Measurements from ENCODE around the gene UBXN11.
A peak's percentile ranks its signal among the peaks of the same experiment; 100 is the strongest.

The UBXN11 gene

GRCh38 chr1:26287033-26287711 lies 19.3 kb downstream of the UBXN11 start:
- peaks cover 5% of the 10 kb centered on the region for H3K36me3 ChIP-seq
- H3K27me3 ChIP-seq (ENCODE audit: insufficient read depth, low read depth, severe bottlenecking) = no peaks in the 10 kb centered on the region
- no peak for TF ChIP-seq CTCF (IDR thresholded peaks at IDR 0.05; ENCODE audit: low read depth, low read length)
- H3K27ac ChIP-seq = peak overlapping the region; percentile 50
- no peaks in the 10 kb centered on the region for H3K9me3 ChIP-seq (ENCODE audit: severe bottlenecking)
- peak; percentile 73 for DNase-seq
- no peak overlapping the region for H3K4me3 ChIP-seq (ENCODE audit: low read depth, low read length)

GRCh38 chr1:26286064-26286416 lies 20.4 kb downstream of the UBXN11 start:
- Histone ChIP-seq H3K36me3 (peaks cover 9% of the 10 kb centered on the region), H3K9me3 (ENCODE audit: severe bottlenecking) (no peaks in the 10 kb centered on the region), H3K4me3 (ENCODE audit: low read depth, low read length) (no peak overlapping the region), H3K27ac (no peak overlapping the region), H3K27me3 (ENCODE audit: insufficient read depth, low read depth, severe bottlenecking) (no peaks in the 10 kb centered on the region)
- no peak for DNase-seq
- no peak for TF ChIP-seq CTCF (IDR thresholded peaks at IDR 0.05; ENCODE audit: low read depth, low read length)

- DNase-seq = peak; percentile 78
- Histone ChIP-seq H3K4me3 (ENCODE audit: low read depth, low read length) (no peak overlapping the region), H3K9me3 (ENCODE audit: severe bottlenecking) (no peaks in the 10 kb centered on the region), H3K27me3 (ENCODE audit: insufficient read depth, low read depth, severe bottlenecking) (no peaks in the 10 kb centered on the region), H3K36me3 (peaks cover 10% of the 10 kb centered on the region), H3K27ac (peak overlapping the region; percentile 47)
- TF ChIP-seq CTCF (IDR thresholded peaks at IDR 0.05; ENCODE audit: low read depth, low read length) = peak; percentile 77
Measured at GRCh38 chr1:26285366-26286063, 20.9 kb downstream of the UBXN11 start.

- no peak overlapping the region for H3K4me3 ChIP-seq (ENCODE audit: low read depth, low read length)
- H3K27ac ChIP-seq = peak overlapping the region; percentile 47
- TF ChIP-seq CTCF (IDR thresholded peaks at IDR 0.05; ENCODE audit: low read depth, low read length) = peak; percentile 96
- no peaks in the 10 kb centered on the region for H3K9me3 ChIP-seq (ENCODE audit: severe bottlenecking)
- peaks cover 13% of the 10 kb centered on the region for H3K36me3 ChIP-seq
- DNase-seq = peak; percentile 77
- no peaks in the 10 kb centered on the region for H3K27me3 ChIP-seq (ENCODE audit: insufficient read depth, low read depth, severe bottlenecking)
Measured at GRCh38 chr1:26284597-26285347, 21.7 kb downstream of the UBXN11 start.

GRCh38 chr1:26283871-26284596 lies 22.4 kb downstream of the UBXN11 start:
- DNase-seq = no peak
- Histone ChIP-seq H3K27me3 (ENCODE audit: insufficient read depth, low read depth, severe bottlenecking) (no peaks in the 10 kb centered on the region), H3K36me3 (peaks cover 13% of the 10 kb centered on the region), H3K9me3 (ENCODE audit: severe bottlenecking) (no peaks in the 10 kb centered on the region), H3K27ac (no peak overlapping the region), H3K4me3 (ENCODE audit: low read depth, low read length) (no peak overlapping the region)
- no peak for TF ChIP-seq CTCF (IDR thresholded peaks at IDR 0.05; ENCODE audit: low read depth, low read length)

All from WERI-Rb-1 (cell line).